Mucosa of gallbladder (tissue), 1 donor: ENCODE results near the gene PEPD. TPM values are rescaled to one million over a fixed set of nuclear protein-coding genes. Genes with fewer than 3 reads are reported as not detected.

Experiments
- DNase-seq: peaks from one replicate; pipeline ENCODE4 v3.0.0-alpha.2; 2020; ENCODE audit warnings: low spot score
- total RNA-seq: library from RNA; stranded (reverse); gene quantifications from one replicate; pipeline ENCODE4 v1.2.1, GENCODE V29; 2021
- donor health status: DM: no; HTN: no; CAD: no.

PEPD gene
- total RNA-seq, 1 donor from 2014 or later = 90.3 TPM

GRCh38 chr19:33422369-33423180, 99.0 kb downstream of the PEPD start:
- no peak for DNase-seq

DNA sequence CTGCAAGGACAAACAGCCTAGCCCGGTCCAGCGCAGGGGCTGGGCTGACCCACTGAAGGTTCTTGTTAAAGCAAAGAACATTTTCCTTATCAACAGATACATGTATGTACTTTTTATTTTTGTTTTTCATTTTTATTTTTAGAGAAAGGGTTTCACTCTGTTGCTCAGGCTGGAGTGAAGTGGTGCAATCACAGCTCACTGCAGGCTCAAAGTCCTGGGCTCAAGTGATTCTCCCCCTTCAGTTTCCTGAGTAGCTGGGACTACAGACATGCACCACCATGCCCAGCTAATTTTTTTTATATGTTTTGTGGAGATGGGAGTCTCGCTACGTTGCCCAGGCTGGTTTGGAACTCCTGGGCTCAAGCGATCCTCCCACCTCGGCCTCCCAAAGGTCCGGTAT, 100.2 kb downstream of the PEPD start:
- no peak for DNase-seq

- DNase-seq = no peak
Observed at GRCh38 chr19:33420821-33421220, 100.8 kb downstream of the PEPD start.

DNA sequence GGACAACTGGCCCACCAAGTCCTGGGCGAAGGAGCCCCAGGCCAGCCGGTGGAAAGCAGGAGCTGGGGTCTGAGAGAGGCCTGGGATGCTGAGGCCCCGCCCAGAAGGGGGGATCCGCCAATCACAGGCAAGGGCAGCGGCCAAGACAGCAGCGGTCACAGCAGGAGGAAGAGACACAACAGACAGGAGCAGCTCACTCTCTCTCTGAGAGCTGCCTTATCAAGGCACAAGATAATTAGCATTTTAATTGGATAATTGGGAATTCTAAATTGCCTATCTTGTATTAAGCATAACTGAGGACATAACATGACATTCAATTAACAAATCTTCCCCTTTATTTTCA, 101.8 kb downstream of the PEPD start:
- DNase-seq = no peak

DNA sequence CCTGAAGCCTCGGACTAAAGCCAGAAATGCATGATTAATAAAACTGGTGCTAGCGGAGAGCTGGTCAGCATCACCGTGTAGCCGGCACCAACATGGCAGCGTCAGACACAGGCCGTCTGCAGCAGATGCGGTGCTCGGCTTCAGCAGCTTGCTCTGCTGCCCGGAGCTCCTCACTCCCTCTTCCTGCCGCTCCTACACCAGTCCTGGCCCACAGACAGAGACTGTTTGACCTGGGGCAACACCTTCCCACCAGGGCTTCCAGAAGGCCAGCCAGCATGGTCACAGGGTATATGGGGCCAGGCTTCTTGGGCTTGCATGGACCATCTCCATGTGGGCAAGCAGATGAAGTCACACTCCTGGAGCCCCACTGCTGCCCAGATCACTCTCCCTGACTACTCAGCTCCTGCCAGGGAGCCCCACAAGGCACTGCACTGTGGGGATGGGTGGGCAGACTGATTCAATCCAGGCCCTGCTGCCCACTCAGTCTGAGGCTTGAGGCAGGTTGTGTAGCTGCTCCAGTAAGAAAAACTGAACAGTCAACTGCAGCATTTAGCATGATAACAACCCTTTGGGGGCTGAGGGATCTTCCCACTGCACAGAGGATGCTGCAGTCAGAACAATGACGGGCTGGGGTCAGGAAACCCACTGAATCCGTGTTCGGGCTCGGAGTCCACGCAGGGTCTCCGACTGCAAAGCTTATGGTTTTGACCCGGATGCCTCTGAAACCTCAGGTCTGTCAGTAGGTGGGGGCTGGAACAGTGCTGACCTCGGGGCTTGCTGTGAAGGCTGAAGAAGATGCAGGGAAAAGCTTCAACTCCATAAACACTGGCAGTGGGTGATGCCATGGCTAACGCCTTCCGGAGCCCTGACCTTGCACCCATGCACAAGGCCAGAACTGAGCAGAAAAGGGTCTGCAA, 102.5 kb downstream of the PEPD start:
- DNase-seq = no peak

DNA sequence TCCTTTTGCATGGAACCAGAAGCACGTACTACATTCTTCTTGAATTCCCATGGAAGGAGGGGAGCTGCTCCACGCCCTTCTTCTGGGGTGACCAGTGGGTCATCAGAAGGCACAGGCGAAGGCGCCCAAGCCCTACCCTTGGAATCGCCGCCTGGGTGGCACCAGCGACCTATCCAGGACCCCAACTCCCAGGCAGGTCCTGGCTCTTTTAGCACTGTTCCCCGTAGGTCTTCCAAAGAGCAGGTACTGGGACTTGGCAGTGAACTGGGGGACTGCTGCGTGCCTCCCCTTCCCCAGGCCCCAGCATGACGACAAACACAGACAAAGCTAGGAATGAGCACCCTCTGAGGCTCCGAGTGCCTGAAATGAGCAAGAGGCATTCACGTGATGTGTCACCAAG, 103.1 kb downstream of the PEPD start:
- no peak for DNase-seq

DNA sequence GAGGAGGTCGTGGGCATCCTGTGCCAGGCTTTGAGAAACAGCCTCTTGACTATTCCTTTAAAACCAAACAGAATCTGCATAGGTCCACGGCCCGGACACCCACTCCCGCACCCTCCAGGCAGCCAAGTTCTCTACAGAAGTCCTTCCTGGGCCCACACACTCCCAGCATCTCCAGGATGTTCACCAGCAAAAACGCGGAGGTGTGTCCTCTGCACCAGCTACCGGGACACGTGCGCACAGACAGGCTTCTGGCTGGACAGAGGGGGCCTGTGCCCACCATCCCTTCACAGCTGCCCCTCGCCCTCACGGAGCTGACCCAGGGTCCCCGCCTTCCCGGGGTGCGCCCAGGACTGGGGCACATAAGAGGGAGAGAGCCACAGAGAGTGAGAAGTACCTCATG, 103.8 kb downstream of the PEPD start:
- DNase-seq = no peak

- DNase-seq = peak; percentile 51
Observed at GRCh38 chr19:33416307-33417215, 105.0 kb downstream of the PEPD start.

GRCh38 chr19:33414667-33415605, 106.7 kb downstream of the PEPD start:
- DNase-seq = no peak

DNA sequence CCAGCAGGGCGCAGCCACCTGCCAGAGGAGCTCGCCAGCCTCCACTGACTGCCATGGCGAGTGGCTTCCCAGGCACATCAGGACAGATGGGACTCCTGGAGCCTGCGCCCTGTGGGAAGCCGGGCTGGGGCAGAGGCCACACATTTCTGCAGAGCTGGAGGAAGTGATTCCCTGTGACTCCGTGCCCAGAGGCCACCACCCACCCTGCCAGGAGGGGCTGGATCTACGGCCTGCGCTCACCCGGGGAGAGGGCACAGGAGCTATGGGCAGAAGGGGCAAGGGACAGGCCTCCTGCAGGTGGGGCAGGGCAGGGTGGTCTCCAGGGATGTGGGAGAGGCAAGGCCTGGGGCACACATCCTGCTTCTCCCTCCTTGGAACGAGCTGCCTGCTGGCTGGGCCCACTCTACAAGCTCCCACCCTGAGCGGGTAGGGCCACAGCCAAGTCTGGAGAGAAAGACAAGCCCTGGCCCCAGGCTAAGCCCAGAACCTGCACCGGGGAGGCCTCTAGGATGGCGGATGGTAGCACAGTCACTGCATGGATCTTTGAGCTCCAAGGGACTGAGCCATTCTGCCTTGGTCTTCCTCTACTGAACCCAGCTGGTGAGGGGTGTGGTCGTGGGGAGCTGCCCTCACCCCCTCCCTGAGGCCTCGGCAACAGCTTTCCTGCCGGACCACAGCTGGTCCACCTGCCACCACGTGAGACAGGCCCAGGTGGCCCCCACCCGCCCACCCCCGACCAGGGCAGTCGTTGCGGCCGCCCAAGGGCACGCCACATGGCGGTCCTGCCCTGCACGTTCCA, 107.5 kb downstream of the PEPD start:
- no peak for DNase-seq

DNA sequence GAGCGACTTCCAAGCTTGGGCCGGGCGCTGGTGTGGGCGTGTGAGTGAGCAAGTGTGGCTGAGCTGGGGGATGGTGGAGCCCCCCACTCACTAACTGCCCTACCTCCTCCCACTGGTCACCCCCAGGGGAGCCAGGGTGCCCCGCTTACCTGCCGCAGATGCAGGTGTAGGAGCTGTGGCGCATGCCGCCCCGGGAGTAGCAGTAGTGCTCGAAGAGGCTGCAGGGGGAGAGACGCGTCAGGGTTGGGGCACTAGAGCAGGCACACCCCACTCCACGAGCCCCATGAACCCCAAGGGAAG, 108.2 kb downstream of the PEPD start:
- no peak for DNase-seq

DNA sequence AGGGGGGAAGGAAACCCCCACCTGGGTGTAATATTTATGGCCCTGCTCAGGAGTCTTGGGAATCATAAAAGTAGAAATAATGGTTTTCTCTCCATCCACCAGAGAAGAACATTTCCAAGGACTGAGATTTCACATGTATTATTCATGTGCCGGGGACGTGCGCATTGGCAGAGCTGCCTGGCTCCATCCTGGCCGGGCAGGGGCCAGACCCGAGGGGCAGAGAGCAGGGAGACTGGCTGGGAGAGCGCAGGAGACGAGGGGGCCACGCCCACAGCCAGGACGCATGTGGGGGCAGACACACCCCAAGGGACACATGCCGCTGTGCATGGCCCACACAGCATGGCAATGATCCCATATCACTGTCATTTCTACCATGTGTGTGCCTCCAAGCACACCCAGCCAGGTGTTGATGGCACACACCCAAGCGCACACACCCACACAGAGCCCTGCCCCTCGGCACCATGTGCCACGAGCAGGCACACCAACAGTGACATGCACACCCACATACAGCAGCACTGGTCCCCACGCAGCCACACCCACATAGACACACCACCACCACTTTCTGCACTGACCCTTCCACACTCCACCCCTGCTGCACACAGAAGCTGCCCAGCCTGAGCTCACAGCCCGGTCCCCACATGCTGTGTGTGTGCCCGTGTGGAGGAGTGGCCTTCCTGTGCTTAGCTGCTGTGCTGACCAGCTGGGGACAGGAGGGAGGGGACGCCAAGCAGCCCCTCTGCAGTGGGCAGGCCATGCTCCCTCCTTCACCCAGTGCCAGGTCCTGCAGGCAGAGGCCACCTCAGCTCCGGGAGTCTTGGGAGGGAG, 108.8 kb downstream of the PEPD start:
- DNase-seq = no peak

- DNase-seq = no peak
Observed at GRCh38 chr19:33411621-33412180, 109.9 kb downstream of the PEPD start.

- DNase-seq = no peak
Observed at GRCh38 chr19:33410915-33411401, 110.6 kb downstream of the PEPD start.

DNA sequence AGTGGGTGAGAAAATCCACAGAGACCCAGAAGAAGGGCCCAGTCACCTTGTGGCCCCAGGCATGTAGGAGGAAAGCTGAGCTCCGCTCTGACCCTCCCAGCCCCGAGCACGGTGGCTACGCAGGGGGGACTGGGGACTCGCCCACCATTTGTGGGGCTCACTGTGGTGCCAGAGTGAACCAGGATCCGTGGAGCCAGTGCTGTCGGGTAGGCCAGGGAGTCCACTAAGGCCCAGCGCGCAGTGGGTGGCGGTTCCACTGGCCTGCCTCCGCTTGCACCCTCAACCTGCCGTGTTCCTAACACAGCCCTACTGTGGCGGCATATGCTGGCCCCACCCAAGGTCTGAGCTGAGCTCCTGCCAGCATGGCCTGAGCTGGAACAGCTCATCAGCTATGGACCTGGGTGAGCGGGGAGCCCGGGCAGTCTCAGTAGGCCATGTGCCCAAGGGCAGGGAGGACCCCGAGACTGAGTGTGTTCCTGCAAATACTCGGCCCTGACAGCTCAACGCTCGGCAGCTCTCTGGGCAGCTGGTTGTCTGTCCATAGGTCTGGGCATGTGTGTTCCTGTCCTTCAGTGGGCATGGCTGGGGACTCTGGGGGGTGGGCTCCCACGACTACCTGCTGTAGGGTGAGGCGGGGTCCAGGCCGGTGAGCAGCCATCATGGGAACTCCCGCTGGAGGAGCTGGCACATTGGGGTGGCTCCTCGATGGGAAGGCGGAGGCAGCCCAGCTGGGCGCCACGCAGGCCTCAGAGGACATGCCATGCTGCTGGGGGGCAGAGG, 111.5 kb downstream of the PEPD start:
- DNase-seq = no peak

DNA sequence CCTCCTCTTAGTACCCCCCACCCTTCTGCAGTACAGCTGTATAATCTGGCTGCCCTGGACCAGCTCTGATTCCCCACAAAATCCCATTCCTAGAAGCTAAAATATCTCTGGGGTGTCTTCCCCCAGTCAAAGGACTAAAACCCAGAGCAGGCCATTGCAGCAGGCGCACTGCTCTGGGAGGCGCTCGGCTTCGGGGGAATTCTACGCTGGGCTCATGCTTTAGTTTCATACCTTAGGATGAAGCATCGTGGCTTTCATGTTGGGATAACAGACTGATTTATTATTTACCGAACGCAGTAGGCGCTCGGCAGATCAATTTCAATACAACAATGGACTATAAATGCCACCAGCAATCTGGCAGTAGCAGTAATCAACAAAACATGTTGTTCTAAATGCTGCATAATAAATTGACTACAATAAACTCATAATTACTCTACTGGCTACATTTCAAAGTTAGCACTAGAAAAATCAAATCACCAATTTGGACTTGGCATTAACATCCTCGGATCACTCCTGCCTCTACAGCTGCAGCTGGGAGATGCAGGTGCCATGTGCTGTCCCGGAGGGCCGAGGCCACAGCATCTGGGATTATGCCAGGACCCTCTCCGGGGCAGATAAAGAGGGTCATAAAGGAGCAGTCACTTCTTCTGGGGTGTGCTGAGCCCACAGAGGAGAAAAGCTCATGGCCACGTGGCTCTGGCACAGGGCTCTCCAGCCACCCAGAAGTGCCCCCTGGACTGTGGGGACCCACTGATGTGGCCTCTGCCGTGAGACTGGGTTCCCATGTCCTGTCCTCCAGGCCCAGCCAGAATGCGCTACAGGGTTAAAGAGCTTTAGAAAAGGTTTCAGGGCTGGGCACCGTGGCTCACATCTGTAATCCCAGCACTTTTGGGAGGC, 112.8 kb downstream of the PEPD start:
- DNase-seq = no peak

GRCh38 chr19:33408116-33408515, 113.5 kb downstream of the PEPD start:
- DNase-seq = no peak
